ENCODE data around the gene AHCYL1.
"Not testable (repeated sequence)": the region's sequence is repeated elsewhere in the genome, so short reads cannot be mapped to it uniquely, and the experiment has no call there.

Gene AHCYL1

GRCh38 chr1:109944541-109944940 lies 40.0 kb upstream of the AHCYL1 start:
- POLR2A ChIA-PET = no interaction called here
- no peak for TF ChIP-seq SUZ12 (IDR thresholded peaks at IDR 0.05)
- no peak for TF ChIP-seq FOXA1 (IDR thresholded peaks at IDR 0.05)
- no peak for TF ChIP-seq LEF1 (IDR thresholded peaks at IDR 0.05; ENCODE audit: borderline replicate concordance)
- TF ChIP-seq ARNT (IDR thresholded peaks at IDR 0.05) = no peak
- no peak for TF ChIP-seq NFRKB (IDR thresholded peaks at IDR 0.05)
- no peak for TF ChIP-seq L3MBTL2 (conservative IDR thresholded peaks at IDR 0.05)
- no peak for TF ChIP-seq BHLHE40 (IDR thresholded peaks at IDR 0.05; ENCODE audit: borderline replicate concordance)
- no peak for TF ChIP-seq SP1 (IDR thresholded peaks at IDR 0.05)
- no peak for TF ChIP-seq PKNOX1 (IDR thresholded peaks at IDR 0.05)
- no peak for TF ChIP-seq ZNF384 (IDR thresholded peaks at IDR 0.05)
- no peak for TF ChIP-seq CTBP1 (IDR thresholded peaks at IDR 0.05; ENCODE audit: borderline replicate concordance)
- TF ChIP-seq FOXK2 (IDR thresholded peaks at IDR 0.05) = no peak
- DNase-seq (ENCODE audit: extremely low spot score) = no peak
- CTCF ChIA-PET = interaction anchor here (0.6 to 1.3 kb wide), 2 partner anchors 9 to 55 kb away, joined by 4 read pairs; no protein-coding TSS in a partner anchor

GRCh38 chr1:109946511-109946910 lies 38.1 kb upstream of the AHCYL1 start:
- no peak for DNase-seq (ENCODE audit: extremely low spot score)
- ChIA-PET POLR2A (no interaction called here), CTCF (interaction anchor here (0.8 kb wide), 1 partner anchor 38 kb away, joined by 3 read pairs; the partner anchor contains the start of gene AHCYL1)
- no peak for TF ChIP-seq FOXM1 (IDR thresholded peaks at IDR 0.05; ENCODE audit: borderline replicate concordance)
- no peak for TF ChIP-seq SUZ12 (IDR thresholded peaks at IDR 0.05)
- no peak for TF ChIP-seq PKNOX1 (IDR thresholded peaks at IDR 0.05)
- no peak for TF ChIP-seq L3MBTL2 (conservative IDR thresholded peaks at IDR 0.05)
- no peak for TF ChIP-seq SP1 (IDR thresholded peaks at IDR 0.05)
- TF ChIP-seq NFRKB (IDR thresholded peaks at IDR 0.05) = no peak
- no peak for TF ChIP-seq ZNF384 (IDR thresholded peaks at IDR 0.05)
- TF ChIP-seq FOXK2 (IDR thresholded peaks at IDR 0.05) = no peak

- TF ChIP-seq FOXA1 (IDR thresholded peaks at IDR 0.05) (no peak), ARNT (IDR thresholded peaks at IDR 0.05) (no peak), TARDBP (IDR thresholded peaks at IDR 0.05) (no peak), SUZ12 (IDR thresholded peaks at IDR 0.05) (no peak), BHLHE40 (IDR thresholded peaks at IDR 0.05; ENCODE audit: borderline replicate concordance) (no peak), FOXM1 (IDR thresholded peaks at IDR 0.05; ENCODE audit: borderline replicate concordance) (no peak), ZNF384 (IDR thresholded peaks at IDR 0.05) (no peak), SP1 (IDR thresholded peaks at IDR 0.05) (no peak), HDGF (IDR thresholded peaks at IDR 0.05; ENCODE audit: borderline replicate concordance) (no peak), CTBP1 (IDR thresholded peaks at IDR 0.05; ENCODE audit: borderline replicate concordance) (no peak)
- DNase-seq (ENCODE audit: extremely low spot score) = no peak
- CTCF ChIA-PET = no interaction called here
- POLR2A ChIA-PET = no interaction called here
Observed at GRCh38 chr1:109947582-109948284, 36.8 kb upstream of the AHCYL1 start.

GRCh38 chr1:109948285-109948630 lies 36.3 kb upstream of the AHCYL1 start:
- CTCF ChIA-PET = no interaction called here
- POLR2A ChIA-PET = interaction anchor here (0.6 kb wide), 1 partner anchor 1012 kb away, joined by 3 read pairs; no protein-coding TSS in a partner anchor
- DNase-seq (ENCODE audit: extremely low spot score) = no peak
- TF ChIP-seq NFRKB (IDR thresholded peaks at IDR 0.05) = no peak
- no peak for TF ChIP-seq L3MBTL2 (conservative IDR thresholded peaks at IDR 0.05)
- TF ChIP-seq SUZ12 (IDR thresholded peaks at IDR 0.05) = no peak
- TF ChIP-seq PKNOX1 (IDR thresholded peaks at IDR 0.05) = no peak
- no peak for TF ChIP-seq SP1 (IDR thresholded peaks at IDR 0.05)
- TF ChIP-seq BHLHE40 (IDR thresholded peaks at IDR 0.05; ENCODE audit: borderline replicate concordance) = no peak
- no peak for TF ChIP-seq FOXA1 (IDR thresholded peaks at IDR 0.05)
- TF ChIP-seq TARDBP (IDR thresholded peaks at IDR 0.05) = no peak
- no peak for TF ChIP-seq LEF1 (IDR thresholded peaks at IDR 0.05; ENCODE audit: borderline replicate concordance)
- TF ChIP-seq CTBP1 (IDR thresholded peaks at IDR 0.05; ENCODE audit: borderline replicate concordance) = no peak
- no peak for TF ChIP-seq HDGF (IDR thresholded peaks at IDR 0.05; ENCODE audit: borderline replicate concordance)
- TF ChIP-seq ELF4 (IDR thresholded peaks at IDR 0.05) = no peak
- TF ChIP-seq ZNF384 (IDR thresholded peaks at IDR 0.05) = no peak
- TF ChIP-seq ARNT (IDR thresholded peaks at IDR 0.05) = no peak
- TF ChIP-seq FOXK2 (IDR thresholded peaks at IDR 0.05) = no peak

GRCh38 chr1:109950038-109950437 lies 34.5 kb upstream of the AHCYL1 start:
- POLR2A ChIA-PET = no interaction called here
- CTCF ChIA-PET = no interaction called here
- TF ChIP-seq ARNT (IDR thresholded peaks at IDR 0.05) (no peak), LEF1 (IDR thresholded peaks at IDR 0.05; ENCODE audit: borderline replicate concordance) (no peak), SP1 (IDR thresholded peaks at IDR 0.05) (no peak), L3MBTL2 (conservative IDR thresholded peaks at IDR 0.05) (no peak), HDGF (IDR thresholded peaks at IDR 0.05; ENCODE audit: borderline replicate concordance) (no peak), ZNF384 (IDR thresholded peaks at IDR 0.05) (no peak), SUZ12 (IDR thresholded peaks at IDR 0.05) (no peak), FOXM1 (IDR thresholded peaks at IDR 0.05; ENCODE audit: borderline replicate concordance) (no peak), FOXK2 (IDR thresholded peaks at IDR 0.05) (no peak), NFRKB (IDR thresholded peaks at IDR 0.05) (no peak)
- no peak for DNase-seq (ENCODE audit: extremely low spot score)

GRCh38 chr1:109950509-109950908 lies 34.1 kb upstream of the AHCYL1 start:
- POLR2A ChIA-PET = no interaction called here
- DNase-seq (ENCODE audit: extremely low spot score) = no peak

GRCh38 chr1:109951501-109951900 lies 33.1 kb upstream of the AHCYL1 start:
- POLR2A ChIA-PET = interaction anchor here (0.6 kb wide), 1 partner anchor 483 kb away, joined by 4 read pairs; no protein-coding TSS in a partner anchor
- DNase-seq (ENCODE audit: extremely low spot score); CTCF ChIA-PET: not testable (repeated sequence)

More at GRCh38 chr1:109950509-109950908, 34.1 kb upstream of the AHCYL1 start:
- TF ChIP-seq FOXA1 (IDR thresholded peaks at IDR 0.05) = no peak
- TF ChIP-seq ELF4 (IDR thresholded peaks at IDR 0.05) = no peak
- no peak for TF ChIP-seq SUZ12 (IDR thresholded peaks at IDR 0.05)
- TF ChIP-seq BHLHE40 (IDR thresholded peaks at IDR 0.05; ENCODE audit: borderline replicate concordance) = no peak
- no peak for TF ChIP-seq ARNT (IDR thresholded peaks at IDR 0.05)
- no peak for TF ChIP-seq CTBP1 (IDR thresholded peaks at IDR 0.05; ENCODE audit: borderline replicate concordance)
- TF ChIP-seq PKNOX1 (IDR thresholded peaks at IDR 0.05) = no peak
- TF ChIP-seq ZNF384 (IDR thresholded peaks at IDR 0.05) = no peak
- TF ChIP-seq HDGF (IDR thresholded peaks at IDR 0.05; ENCODE audit: borderline replicate concordance) = no peak
- no peak for TF ChIP-seq LEF1 (IDR thresholded peaks at IDR 0.05; ENCODE audit: borderline replicate concordance)
- TF ChIP-seq SP1 (IDR thresholded peaks at IDR 0.05) = no peak
- no peak for TF ChIP-seq FOXK2 (IDR thresholded peaks at IDR 0.05)
- no peak for TF ChIP-seq L3MBTL2 (conservative IDR thresholded peaks at IDR 0.05)
- TF ChIP-seq FOXM1 (IDR thresholded peaks at IDR 0.05; ENCODE audit: borderline replicate concordance) = no peak
- TF ChIP-seq NFRKB (IDR thresholded peaks at IDR 0.05) = no peak
- CTCF ChIA-PET = no interaction called here
